GM18873 (cell line): ENCODE measurements around the gene MEMO1.
"Not testable (repeated sequence)": the region's sequence is repeated elsewhere in the genome, so short reads cannot be mapped to it uniquely, and the experiment has no call there.

ENCODE experiments used
- ATAC-seq: cut with Tn5 transposase; IDR thresholded peaks from one replicate; pipeline ENCODE4 v1.9.1; 2021; ENCODE audit warnings: mild to moderate bottlenecking, moderate library complexity, moderate number of reproducible peaks; ENCODE audit not compliant: unreplicated experiment, low FRiP score

MEMO1 gene

DNA sequence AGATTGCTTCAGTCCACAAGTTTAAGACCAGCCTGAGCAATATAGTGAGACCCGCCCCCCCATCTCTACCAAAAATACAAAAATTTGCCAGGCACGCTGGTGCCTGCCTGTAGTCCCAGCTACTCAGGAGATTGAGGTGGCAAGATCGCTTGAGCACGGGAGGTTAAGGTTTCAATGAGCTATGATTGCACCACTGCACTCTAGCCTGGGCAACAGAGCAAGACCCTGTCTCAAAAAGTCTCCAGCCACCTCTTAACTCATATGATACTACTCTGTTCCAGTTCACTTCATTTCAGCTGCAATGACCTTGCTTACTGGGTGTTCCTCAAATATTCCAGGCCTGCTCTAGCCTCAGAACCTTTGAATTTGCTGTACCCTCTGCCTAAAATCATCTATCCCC is 11.4 kb downstream of the MEMO1 start:
- no peak for ATAC-seq

- no peak for ATAC-seq
Measured at GRCh38 chr2:31998731-31999383, 12.0 kb downstream of the MEMO1 start.

DNA sequence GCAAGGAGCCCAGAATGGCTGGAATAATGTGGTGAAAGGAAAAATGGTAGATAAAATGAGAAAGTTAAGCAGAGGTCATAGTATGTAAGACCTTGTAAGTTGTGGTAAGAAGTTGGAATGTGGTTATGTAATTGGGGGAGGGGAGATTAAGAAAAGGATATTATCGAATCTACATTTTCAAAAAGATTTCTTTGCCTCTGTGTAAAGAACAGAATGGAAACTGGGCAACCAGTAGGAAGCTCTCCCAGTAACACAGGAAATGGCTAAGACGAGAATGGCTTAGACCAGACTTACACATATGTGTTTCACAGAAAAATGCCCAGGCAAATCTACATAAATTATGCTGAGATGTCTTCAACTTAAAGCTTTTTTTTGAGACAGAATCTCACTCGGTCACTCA is 13.2 kb downstream of the MEMO1 start:
- no peak for ATAC-seq

- ATAC-seq, result no peak
Measured at GRCh38 chr2:31996571-31997150, 14.1 kb downstream of the MEMO1 start.

GRCh38 chr2:31992934-31993333 is 17.9 kb downstream of the MEMO1 start:
- ATAC-seq, result no peak

DNA sequence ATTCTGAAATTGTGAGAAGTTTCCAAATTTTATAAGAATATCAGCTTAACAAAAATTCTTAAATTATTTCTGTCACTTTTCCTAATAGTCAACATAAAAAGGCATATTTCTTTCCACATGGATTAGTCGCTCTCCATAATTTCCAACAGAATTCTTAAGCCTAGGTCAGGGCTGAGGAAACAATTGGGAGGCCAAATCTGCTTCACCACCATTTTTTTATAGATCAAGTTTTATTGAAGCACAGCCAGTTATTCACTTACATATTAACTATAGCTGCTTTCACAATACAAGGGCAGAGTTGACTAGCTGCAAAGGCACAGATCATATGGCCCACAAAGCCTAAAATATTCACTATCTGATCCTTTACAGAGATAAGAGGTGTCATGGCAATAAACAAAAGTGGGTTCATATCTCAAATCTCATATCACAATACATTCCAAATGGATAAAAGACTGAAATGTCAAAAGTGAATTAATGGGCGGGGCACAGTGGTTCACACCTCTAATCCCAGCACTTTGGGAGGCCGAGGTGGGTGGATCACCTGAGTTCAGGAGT is 18.7 kb downstream of the MEMO1 start:
- ATAC-seq, result no peak

GRCh38 chr2:31989946-31990345 is 20.9 kb downstream of the MEMO1 start:
- no peak for ATAC-seq

GRCh38 chr2:31987454-31988220 is 23.2 kb downstream of the MEMO1 start:
- ATAC-seq, result no peak

- no peak for ATAC-seq
Measured at GRCh38 chr2:31986906-31987305, 23.9 kb downstream of the MEMO1 start.

DNA sequence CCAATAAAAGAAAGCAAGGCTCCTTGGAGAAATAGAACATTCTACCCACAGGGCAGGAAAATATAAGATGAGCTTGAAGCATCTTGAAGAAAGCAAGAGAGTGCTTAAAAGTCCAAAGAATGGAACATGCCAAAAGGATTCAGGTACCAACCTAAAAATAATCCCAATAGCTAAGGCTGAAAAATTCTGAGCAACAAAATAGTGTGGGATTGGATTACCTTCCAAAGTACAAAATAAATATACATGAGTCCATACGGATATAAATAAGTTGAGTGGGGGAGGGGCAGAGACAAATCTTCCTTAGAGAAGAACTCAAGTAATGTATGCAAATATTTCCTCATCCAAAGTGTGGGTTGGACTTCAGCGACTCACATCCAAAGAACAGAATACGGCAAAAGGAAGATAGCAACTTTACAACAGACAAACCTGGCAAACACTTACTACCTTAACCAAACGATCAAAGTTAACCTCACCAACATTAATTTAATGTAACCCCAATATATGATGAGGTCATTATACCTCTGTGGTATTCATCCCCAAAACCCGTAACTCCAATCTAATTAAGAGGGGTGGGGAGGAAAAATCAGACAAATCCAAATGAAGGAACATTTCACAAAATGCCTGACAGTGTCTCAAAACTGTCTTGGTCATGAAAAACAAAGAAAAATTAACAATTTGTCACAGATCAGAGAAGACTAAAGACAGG is 26.9 kb downstream of the MEMO1 start:
- ATAC-seq, result no peak

- peak; percentile 98 for ATAC-seq
Measured at GRCh38 chr2:31980674-31981356, 30.0 kb downstream of the MEMO1 start.

- no peak for ATAC-seq
Measured at GRCh38 chr2:31979956-31980355, 30.9 kb downstream of the MEMO1 start.

DNA sequence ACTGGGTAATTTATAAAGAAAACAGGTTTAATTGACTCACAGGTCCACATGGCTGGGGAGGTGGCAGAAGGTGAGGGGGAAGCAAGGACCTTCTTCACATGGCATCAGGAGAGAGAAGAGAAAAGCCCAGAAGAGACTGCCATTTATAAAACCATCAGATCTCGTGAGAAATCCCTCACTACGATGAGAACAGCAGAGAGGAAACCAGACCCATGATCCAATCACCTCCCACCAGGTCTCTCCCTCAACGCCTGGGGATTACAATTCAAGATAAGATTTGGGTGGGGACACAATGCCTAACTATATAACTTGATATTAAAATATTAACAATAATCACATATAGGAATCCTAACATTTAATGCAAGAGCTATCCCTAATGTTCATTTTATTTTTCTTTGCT is 31.8 kb downstream of the MEMO1 start:
- no peak for ATAC-seq

DNA sequence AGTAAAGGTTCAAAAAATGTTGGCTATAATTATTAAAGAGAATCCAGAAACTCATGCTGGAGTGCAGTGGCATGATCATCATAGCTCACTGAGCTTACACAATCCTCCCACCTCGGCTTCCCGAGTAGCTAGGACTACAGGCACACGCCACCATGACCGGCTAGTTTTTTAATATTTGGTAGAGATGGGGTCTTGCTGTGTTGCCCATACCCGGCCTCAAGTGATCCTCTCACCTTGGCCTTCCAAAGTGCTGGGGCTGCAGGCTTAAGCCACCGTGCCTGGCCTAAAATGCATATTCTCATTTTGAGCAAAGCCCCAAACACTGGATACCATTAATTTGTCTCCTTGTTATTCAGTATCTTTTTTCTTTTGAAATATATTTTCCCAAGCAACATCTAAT is 32.4 kb downstream of the MEMO1 start:
- no peak for ATAC-seq

GRCh38 chr2:31973665-31974064 is 37.1 kb downstream of the MEMO1 start:
- no peak for ATAC-seq

DNA sequence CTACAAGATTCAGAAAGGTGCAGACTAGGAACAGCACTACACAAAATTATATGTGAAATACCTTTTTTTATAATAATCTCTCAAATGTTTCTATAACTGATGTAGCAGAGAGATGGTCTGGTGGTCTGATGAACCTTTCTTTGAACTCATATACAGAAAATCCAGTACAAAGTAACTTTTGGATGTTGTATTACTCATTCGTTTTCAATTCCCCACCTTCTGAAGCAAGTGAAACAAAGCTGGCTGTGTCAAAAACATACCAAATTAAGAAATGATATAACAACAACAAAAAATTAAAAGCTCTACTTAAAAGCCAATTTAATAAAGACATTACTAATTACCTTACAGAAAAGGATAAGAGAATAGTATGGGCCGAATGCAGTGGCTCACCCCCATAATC is 38.7 kb downstream of the MEMO1 start:
- no peak for ATAC-seq

DNA sequence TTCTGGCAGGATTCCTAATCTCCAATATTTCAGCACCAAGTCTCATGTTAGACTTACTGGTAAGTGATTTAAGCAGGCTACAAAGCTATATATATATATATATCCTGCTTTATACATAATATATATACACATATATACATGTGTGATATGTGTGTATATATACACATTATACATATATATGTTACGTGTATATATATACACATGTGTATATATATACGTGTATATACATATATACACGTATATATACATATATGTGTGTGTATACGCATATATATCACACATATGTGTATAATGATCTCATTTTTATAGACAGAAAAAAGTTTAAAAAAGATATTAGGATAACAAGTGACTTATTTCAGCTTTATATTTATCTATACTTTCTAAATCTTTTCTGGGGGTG is 41.6 kb downstream of the MEMO1 start:
- no peak for ATAC-seq

GRCh38 chr2:31967790-31968189 is 43.0 kb downstream of the MEMO1 start:
- no peak for ATAC-seq

GRCh38 chr2:31966402-31966801 is 44.4 kb downstream of the MEMO1 start:
- not testable (repeated sequence) for ATAC-seq

GRCh38 chr2:31965094-31965493 is 45.7 kb downstream of the MEMO1 start:
- ATAC-seq, result no peak
